ENCODE measurements around the gene C8A. TPM values are rescaled to one million over a fixed set of nuclear protein-coding genes. Genes with fewer than 3 reads are reported as not detected.

Gene C8A
- total RNA-seq, 4 donors from 2014 or later, result not detected

- Histone ChIP-seq H3K27ac (replicated peaks in 1 of 4) (no peak overlapping the region), H3K27me3 (peaks cover 0 to 11% (median 0%) of the 10 kb centered on the region in 4 donors), H3K4me1 (no peaks in the 10 kb centered on the region), H3K36me3 (no peaks in the 10 kb centered on the region), H3K9me3 (no peaks in the 10 kb centered on the region), H3K4me3 (no peak overlapping the region)
- WGBS, result 76% methylated on average over 2 of the region's 2 CpGs
- no peak for TF ChIP-seq CTCF (IDR thresholded peaks at IDR 0.05)
- no peak for TF ChIP-seq POLR2A (IDR thresholded peaks at IDR 0.05; ENCODE audit: low read depth)
- intact Hi-C loops (cut with DNase I), result no loop called here
- no peak for DNase-seq (ENCODE audit: extremely low spot score)
Observed at GRCh38 chr1:56939209-56939608, 84.6 kb downstream of the C8A start.

GRCh38 chr1:56940039-56940438 is 85.4 kb downstream of the C8A start:
- peaks cover 0 to 11% (median 0%) of the 10 kb centered on the region in 4 donors for H3K27me3 ChIP-seq
- H3K4me1 ChIP-seq, result no peaks in the 10 kb centered on the region
- no peaks in the 10 kb centered on the region for H3K36me3 ChIP-seq
- WGBS, result 50% methylated on average over 1 of the region's 1 CpG
- DNase-seq (ENCODE audit: extremely low spot score), result no peak
- TF ChIP-seq POLR2AphosphoS5 (IDR thresholded peaks at IDR 0.05) (no peak), POLR2A (IDR thresholded peaks at IDR 0.05; ENCODE audit: low read depth) (no peak), CTCF (IDR thresholded peaks at IDR 0.05) (no peak), EP300 (IDR thresholded peaks at IDR 0.05) (no peak)
- intact Hi-C loops (cut with DNase I), result no loop called here
- H3K9me3 ChIP-seq, result no peaks in the 10 kb centered on the region
- no peak overlapping the region for H3K4me3 ChIP-seq
- no peak overlapping the region for H3K27ac ChIP-seq (replicated peaks in 1 of 4)

GRCh38 chr1:56948403-56949023 is 93.9 kb downstream of the C8A start:
- DNase-seq (ENCODE audit: extremely low spot score), result no peak
- intact Hi-C loops (cut with DNase I), result no loop called here
- no peaks in the 10 kb centered on the region for H3K9me3 ChIP-seq
- 63% methylated on average over 1 of the region's 1 CpG for WGBS
- no peak overlapping the region for H3K4me3 ChIP-seq
- H3K27me3 ChIP-seq, result no peaks in the 10 kb centered on the region
- no peak for TF ChIP-seq POLR2AphosphoS5 (IDR thresholded peaks at IDR 0.05)
- no peak for TF ChIP-seq EP300 (IDR thresholded peaks at IDR 0.05)
- no peak for TF ChIP-seq CTCF (IDR thresholded peaks at IDR 0.05)
- TF ChIP-seq POLR2A (IDR thresholded peaks at IDR 0.05; ENCODE audit: low read depth), result no peak
- no peaks in the 10 kb centered on the region for H3K4me1 ChIP-seq
- H3K27ac ChIP-seq (replicated peaks in 1 of 4), result no peak overlapping the region
- H3K36me3 ChIP-seq, result no peaks in the 10 kb centered on the region

GRCh38 chr1:56952501-56952900 is 97.9 kb downstream of the C8A start:
- Histone ChIP-seq H3K36me3 (no peaks in the 10 kb centered on the region), H3K4me3 (no peak overlapping the region), H3K27ac (replicated peaks in 1 of 4) (no peak overlapping the region), H3K4me1 (no peaks in the 10 kb centered on the region), H3K9me3 (no peaks in the 10 kb centered on the region), H3K27me3 (no peaks in the 10 kb centered on the region)
- 95% methylated on average over 8 of the region's 8 CpGs for WGBS
- intact Hi-C loops (cut with DNase I), result no loop called here
- TF ChIP-seq POLR2A (IDR thresholded peaks at IDR 0.05; ENCODE audit: low read depth) (no peak), POLR2AphosphoS5 (IDR thresholded peaks at IDR 0.05) (no peak), EP300 (IDR thresholded peaks at IDR 0.05) (no peak), CTCF (IDR thresholded peaks at IDR 0.05) (no peak)
- DNase-seq (ENCODE audit: extremely low spot score), result no peak

GRCh38 chr1:56953386-56953785 is 98.8 kb downstream of the C8A start:
- TF ChIP-seq POLR2A (IDR thresholded peaks at IDR 0.05; ENCODE audit: low read depth) (no peak), POLR2AphosphoS5 (IDR thresholded peaks at IDR 0.05) (no peak), EP300 (IDR thresholded peaks at IDR 0.05) (no peak), CTCF (IDR thresholded peaks at IDR 0.05) (no peak)
- Histone ChIP-seq H3K9me3 (no peaks in the 10 kb centered on the region), H3K4me3 (no peak overlapping the region), H3K4me1 (no peaks in the 10 kb centered on the region), H3K36me3 (no peaks in the 10 kb centered on the region), H3K27me3 (no peaks in the 10 kb centered on the region), H3K27ac (replicated peaks in 1 of 4) (no peak overlapping the region)
- 66% methylated on average over 5 of the region's 5 CpGs for WGBS
- intact Hi-C loops (cut with DNase I), result no loop called here
- no peak for DNase-seq (ENCODE audit: extremely low spot score)

All from esophagus muscularis mucosa (tissue), 4 donors.